Stimulated activated naive CD8-positive, alpha-beta T cell treated with anti-CD3 and anti-CD28 coated beads, Interleukin-15, Interleukin-2, amounts not matched to agents 100 ng/mL and 50 ng/mL, for 24 hours (primary cell): Measurements from ENCODE around the gene NME9.

ENCODE experiments used
- H3K27ac Mint-ChIP-seq: one replicate; pipeline ENCODE4 v1.8.0; 2021; ENCODE audit warnings: mild to moderate bottlenecking, mixed read lengths
- H3K27me3 Mint-ChIP-seq: one replicate; pipeline ENCODE4 v1.8.0; 2021; ENCODE audit warnings: mixed read lengths
- H3K36me3 Mint-ChIP-seq: one replicate; pipeline ENCODE4 v1.8.0; 2021; ENCODE audit warnings: low read depth, mixed read lengths
- H3K4me1 Mint-ChIP-seq: one replicate; pipeline ENCODE4 v1.8.0; 2021; ENCODE audit warnings: low read depth, mixed read lengths
- H3K4me3 Mint-ChIP-seq: one replicate; pipeline ENCODE4 v1.8.0; 2021; ENCODE audit warnings: mild to moderate bottlenecking, mixed read lengths
- H3K9me3 Mint-ChIP-seq: one replicate; pipeline ENCODE4 v1.8.0; 2021; ENCODE audit warnings: mixed read lengths

The NME9 gene

GRCh38 chr3:138331143-138331894 lies 1.7 kb upstream of the NME9 start:
- Mint-ChIP-seq H3K4me3 (no peak overlapping the region), H3K27ac (no peak overlapping the region), H3K27me3 (no peaks in the 10 kb centered on the region), H3K4me1 (peaks cover 41% of the 10 kb centered on the region), H3K36me3 (no peaks in the 10 kb centered on the region), H3K9me3 (no peaks in the 10 kb centered on the region)

- no peak overlapping the region for H3K27ac Mint-ChIP-seq
- peak overlapping the region; percentile 84 for H3K4me3 Mint-ChIP-seq
- H3K27me3 Mint-ChIP-seq: no peaks in the 10 kb centered on the region
- H3K9me3 Mint-ChIP-seq: no peaks in the 10 kb centered on the region
- H3K4me1 Mint-ChIP-seq: peaks cover 41% of the 10 kb centered on the region
- no peaks in the 10 kb centered on the region for H3K36me3 Mint-ChIP-seq
These were observed 288 bp upstream of the NME9 start for GRCh38 chr3:138329984-138330293.

GRCh38 chr3:138328341-138328740 lies 1.3 kb downstream of the NME9 start:
- Mint-ChIP-seq H3K9me3 (no peaks in the 10 kb centered on the region), H3K36me3 (no peaks in the 10 kb centered on the region), H3K4me3 (peak overlapping the region; percentile 84), H3K27ac (peak overlapping the region; percentile 52), H3K27me3 (no peaks in the 10 kb centered on the region), H3K4me1 (peaks cover 44% of the 10 kb centered on the region)

- no peak overlapping the region for H3K27ac Mint-ChIP-seq
- no peaks in the 10 kb centered on the region for H3K36me3 Mint-ChIP-seq
- no peak overlapping the region for H3K4me3 Mint-ChIP-seq
- H3K27me3 Mint-ChIP-seq: no peaks in the 10 kb centered on the region
- no peaks in the 10 kb centered on the region for H3K9me3 Mint-ChIP-seq
- H3K4me1 Mint-ChIP-seq: peaks cover 44% of the 10 kb centered on the region
These were observed 1.8 kb downstream of the NME9 start for GRCh38 chr3:138327831-138328230.

GRCh38 chr3:138326866-138327595 lies 2.6 kb downstream of the NME9 start:
- H3K27me3 Mint-ChIP-seq: no peaks in the 10 kb centered on the region
- H3K4me1 Mint-ChIP-seq: peaks cover 45% of the 10 kb centered on the region
- no peak overlapping the region for H3K4me3 Mint-ChIP-seq
- H3K36me3 Mint-ChIP-seq: no peaks in the 10 kb centered on the region
- no peak overlapping the region for H3K27ac Mint-ChIP-seq
- H3K9me3 Mint-ChIP-seq: no peaks in the 10 kb centered on the region

- Mint-ChIP-seq H3K27me3 (no peaks in the 10 kb centered on the region), H3K4me3 (no peak overlapping the region), H3K36me3 (no peaks in the 10 kb centered on the region), H3K9me3 (no peaks in the 10 kb centered on the region), H3K4me1 (peaks cover 39% of the 10 kb centered on the region), H3K27ac (no peak overlapping the region)
These were observed 3.7 kb downstream of the NME9 start for GRCh38 chr3:138325990-138326389.

- Mint-ChIP-seq H3K4me1 (peaks cover 22% of the 10 kb centered on the region), H3K36me3 (no peaks in the 10 kb centered on the region), H3K9me3 (no peaks in the 10 kb centered on the region), H3K27me3 (peaks cover 4% of the 10 kb centered on the region), H3K27ac (no peak overlapping the region), H3K4me3 (no peak overlapping the region)
These were observed 5.7 kb downstream of the NME9 start for GRCh38 chr3:138323971-138324370.

- Mint-ChIP-seq H3K4me1 (peaks cover 5% of the 10 kb centered on the region), H3K4me3 (no peak overlapping the region), H3K36me3 (no peaks in the 10 kb centered on the region), H3K27me3 (peaks cover 5% of the 10 kb centered on the region), H3K27ac (no peak overlapping the region), H3K9me3 (no peaks in the 10 kb centered on the region)
These were observed 12.0 kb downstream of the NME9 start for GRCh38 chr3:138317687-138318086.

- Mint-ChIP-seq H3K27ac (no peak overlapping the region), H3K9me3 (peaks cover 17% of the 10 kb centered on the region), H3K4me3 (no peak overlapping the region), H3K27me3 (peaks cover 9% of the 10 kb centered on the region), H3K36me3 (peaks cover 5% of the 10 kb centered on the region), H3K4me1 (no peaks in the 10 kb centered on the region)
These were observed 14.9 kb downstream of the NME9 start for GRCh38 chr3:138314751-138315150.

GRCh38 chr3:138310494-138310893 lies 19.2 kb downstream of the NME9 start:
- Mint-ChIP-seq H3K4me3 (no peak overlapping the region), H3K4me1 (no peaks in the 10 kb centered on the region), H3K9me3 (peaks cover 30% of the 10 kb centered on the region), H3K27ac (no peak overlapping the region), H3K36me3 (peaks cover 22% of the 10 kb centered on the region), H3K27me3 (peaks cover 12% of the 10 kb centered on the region)

- Mint-ChIP-seq H3K4me3 (no peak overlapping the region), H3K36me3 (peaks cover 24% of the 10 kb centered on the region), H3K27me3 (peaks cover 12% of the 10 kb centered on the region), H3K27ac (no peak overlapping the region), H3K4me1 (no peaks in the 10 kb centered on the region), H3K9me3 (peaks cover 30% of the 10 kb centered on the region)
These were observed 20.9 kb downstream of the NME9 start for GRCh38 chr3:138308783-138309182.

GRCh38 chr3:138307899-138308298 lies 21.8 kb downstream of the NME9 start:
- Mint-ChIP-seq H3K27me3 (peaks cover 12% of the 10 kb centered on the region), H3K4me3 (no peak overlapping the region), H3K36me3 (peaks cover 24% of the 10 kb centered on the region), H3K27ac (no peak overlapping the region), H3K4me1 (no peaks in the 10 kb centered on the region), H3K9me3 (peaks cover 30% of the 10 kb centered on the region)

GRCh38 chr3:138303474-138303873 lies 26.2 kb downstream of the NME9 start:
- Mint-ChIP-seq H3K9me3 (peaks cover 12% of the 10 kb centered on the region), H3K4me1 (no peaks in the 10 kb centered on the region), H3K27ac (no peak overlapping the region), H3K27me3 (peaks cover 3% of the 10 kb centered on the region), H3K4me3 (no peak overlapping the region), H3K36me3 (peaks cover 25% of the 10 kb centered on the region)

GRCh38 chr3:138300647-138301046 lies 29.0 kb downstream of the NME9 start:
- Mint-ChIP-seq H3K4me1 (peaks cover 25% of the 10 kb centered on the region), H3K4me3 (no peak overlapping the region), H3K27ac (no peak overlapping the region), H3K36me3 (peaks cover 30% of the 10 kb centered on the region), H3K27me3 (no peaks in the 10 kb centered on the region), H3K9me3 (no peaks in the 10 kb centered on the region)

- Mint-ChIP-seq H3K27ac (peak overlapping the region; percentile 86), H3K4me1 (peaks cover 28% of the 10 kb centered on the region), H3K27me3 (no peaks in the 10 kb centered on the region), H3K4me3 (no peak overlapping the region), H3K9me3 (no peaks in the 10 kb centered on the region), H3K36me3 (peaks cover 42% of the 10 kb centered on the region)
These were observed 31.8 kb downstream of the NME9 start for GRCh38 chr3:138297876-138298275.
